K562 (cell line): Measurements from ENCODE around the gene ANKMY2. TPM values are rescaled to one million over a fixed set of nuclear protein-coding genes. Genes with fewer than 3 reads are reported as not detected.

Experiments
- ATAC-seq: fragments of 200-7000 bp; cut with Tn5 transposase; 3 replicates; pipeline ENCODE4 v1.9.1; 2020; ENCODE audit warnings: moderate library complexity
- BruUV-seq: library from RNA; stranded (reverse); fragments of 400-500 nt; replicated peaks from 2 replicates; lab custom pipeline; 2021; lab: Mats Ljungman, UMichigan
- CTCF ChIA-PET: fragments of 300-600 bp; formaldehyde crosslinking; extraction: SDS; loops from one replicate; lab custom pipeline; 2021; ENCODE audit warnings: low intra/inter-chr PET ratio; lab: Yijun Ruan, JAX
- POLR2A ChIA-PET: fragments of 300-600, 350-650 bp; sonication (Branson Sonifier 250); formaldehyde crosslinking; extraction: SDS; loops from one replicate; lab custom pipeline; 2021; ENCODE audit warnings: antibody characterized with exemption, inconsistent platforms; lab: Yijun Ruan, JAX
- DNase-seq, 4 experiments: peaks; one replicate each; pipeline versions ENCODE4 v3.0.0 to v3.0.0-alpha.2; 2011 to 2018; ENCODE audit warnings: low spot score in 3 of 4, mixed read lengths in 3 of 4; ENCODE audit errors: extremely low read depth in 1 of 4
- FAIRE-seq: peaks from 2 replicates; lab custom pipeline; 2011; peaks lifted over from hg19 to GRCh38; lab: Jason Lieb, UNC
- H2AFZ ChIP-seq: 2 replicates; pipeline ENCODE4 v1.6.0; 2011; ENCODE audit warnings: low read depth, low read length, control low read depth, inconsistent platforms
- H3K27ac ChIP-seq: fragments of 200-600 bp; 3 replicates; pipeline ENCODE4 v1.8.0; 2011; ENCODE audit warnings: low read depth, mild to moderate bottlenecking, control low read depth, inconsistent platforms, low read length, moderate library complexity, mixed read lengths; ENCODE audit errors: extremely low read depth
- H3K27me3 ChIP-seq, 2 experiments: fragments of 300-600 bp in 1 of 2; 2 replicates in 1 of 2; 3 replicates in 1 of 2; pipeline versions ENCODE4 v1.6.0 to v1.8.0; 2011; ENCODE audit warnings: inconsistent platforms in 2 of 2, low read length in 2 of 2, mild to moderate bottlenecking in 1 of 2, mixed read lengths in 1 of 2, moderate library complexity in 1 of 2; ENCODE audit not compliant: control insufficient read depth in 2 of 2, insufficient read depth in 2 of 2
- H3K36me3 ChIP-seq: fragments of 300-600 bp; 3 replicates; pipeline ENCODE4 v1.8.0; 2011; ENCODE audit warnings: mild to moderate bottlenecking, low read length, inconsistent platforms; ENCODE audit not compliant: control insufficient read depth, insufficient read depth
- H3K4me1 ChIP-seq, 2 experiments: fragments of 200-600 bp in 1 of 2; replicated peaks in 1 of 2; 2 replicates in 1 of 2; 3 replicates in 1 of 2; pipeline versions ENCODE4 v1.5.1 to v1.8.0; 2011; ENCODE audit warnings: inconsistent platforms in 2 of 2, low read length in 2 of 2, mild to moderate bottlenecking in 1 of 2, mixed read lengths in 1 of 2, moderate library complexity in 1 of 2; ENCODE audit not compliant: control insufficient read depth in 2 of 2, insufficient read depth in 2 of 2
- H3K4me2 ChIP-seq: 2 replicates; pipeline ENCODE4 v1.6.1; 2011; ENCODE audit warnings: low read length, control low read depth, inconsistent platforms, mixed read lengths; ENCODE audit not compliant: insufficient read depth
- H3K4me3 ChIP-seq: fragments of 200-600 bp; sonication (generic), shearing (Covaris generic); 2 replicates; pipeline ENCODE4 v1.5.1; 2016; ENCODE audit warnings: control low read depth, inconsistent platforms
- H3K79me2 ChIP-seq: fragments of 200-600 bp; 3 replicates; pipeline ENCODE4 v1.8.0; 2011; ENCODE audit warnings: low read length, inconsistent platforms; ENCODE audit not compliant: control insufficient read depth, insufficient read depth
- H3K9ac ChIP-seq, 2 experiments: 2 replicates each; pipeline versions ENCODE4 v1.6.0 to v1.6.1; 2011; ENCODE audit warnings: low read depth in 2 of 2, low read length in 2 of 2, control low read depth in 1 of 2, inconsistent platforms in 1 of 2, mild to moderate bottlenecking in 1 of 2, mixed read lengths in 1 of 2; ENCODE audit not compliant: insufficient read depth in 1 of 2
- H3K9me1 ChIP-seq: one replicate; pipeline ENCODE4 v1.6.0; 2011; ENCODE audit warnings: inconsistent platforms, mild to moderate bottlenecking, low read length, moderate library complexity; ENCODE audit not compliant: control insufficient read depth, insufficient read depth
- H3K9me3 ChIP-seq: replicated peaks from 2 replicates; pipeline ENCODE4 v1.5.1; 2011; ENCODE audit warnings: low read depth, low read length, inconsistent platforms; ENCODE audit not compliant: control insufficient read depth, insufficient read depth
- H4K20me1 ChIP-seq: replicated peaks from 2 replicates; pipeline ENCODE4 v1.6.1; 2011; ENCODE audit warnings: low read length, inconsistent platforms, mixed read lengths; ENCODE audit not compliant: control insufficient read depth, insufficient read depth
- BHLHE40 ChIP-seq: IDR thresholded peaks from 2 replicates; pipeline ENCODE4 v1.6.1; 2011; ENCODE audit warnings: low read length, improper control_type of control experiment
- DNMT1 ChIP-seq: fragments of 450-650 bp; IDR thresholded peaks from 2 replicates; pipeline ENCODE4 v1.6.1; 2016; ENCODE audit warnings: antibody characterized with exemption, mild to moderate bottlenecking
- LEF1 ChIP-seq: fragments of 450-650 bp; IDR thresholded peaks from 2 replicates; pipeline ENCODE4 v1.6.1; 2016; ENCODE audit warnings: mild to moderate bottlenecking
- MTA2 ChIP-seq: fragments of 450-650 bp; IDR thresholded peaks from 2 replicates; pipeline ENCODE4 v1.6.1; 2016; ENCODE audit warnings: low read depth
- NFIC ChIP-seq: fragments of 450-650 bp; IDR thresholded peaks from 2 replicates; pipeline ENCODE4 v1.6.1; 2017; ENCODE audit warnings: mild to moderate bottlenecking, inconsistent platforms
- NFIX ChIP-seq: fragments of 250-450 bp; sonication (Bioruptor Pico); IDR thresholded peaks from 2 replicates; pipeline ENCODE4 v1.4.0; 2020; ENCODE audit warnings: low read depth, mild to moderate bottlenecking, moderate library complexity
- NUFIP1 ChIP-seq: fragments of 450-650 bp; IDR thresholded peaks from 2 replicates; pipeline ENCODE4 v1.6.1; 2018; ENCODE audit not compliant: partially characterized antibody
- RERE ChIP-seq: sonication (generic); formaldehyde crosslinking; IDR thresholded peaks from 2 replicates; pipeline ENCODE4 v1.8.0; 2023; ENCODE audit warnings: missing genetic modification reagents, mild to moderate bottlenecking, borderline replicate concordance
- SOX6 ChIP-seq: fragments of 450-650 bp; IDR thresholded peaks from 2 replicates; pipeline ENCODE4 v1.6.1; 2014; ENCODE audit warnings: mild to moderate bottlenecking
- SRF ChIP-seq, 2 experiments: fragments of 250-450, 450-650 bp in 1 of 2; sonication (Bioruptor Pico) in 1 of 2; sonication (generic) in 1 of 2; formaldehyde crosslinking; IDR thresholded peaks; 2 replicates each; pipeline versions ENCODE4 v1.5.0 to v1.5.1; 2020 to 2022; ENCODE audit warnings: mild to moderate bottlenecking in 1 of 2, missing genetic modification reagents in 1 of 2
- TFAM ChIP-seq: fragments of 250-450 bp; sonication (Bioruptor Pico); conservative IDR thresholded peaks from 2 replicates; pipeline ENCODE4 v1.5.0; 2021; ENCODE audit warnings: mild to moderate bottlenecking, moderate library complexity
- ZNF609 ChIP-seq: sonication (generic); formaldehyde crosslinking; IDR thresholded peaks from 2 replicates; pipeline ENCODE4 v1.8.1; 2023; ENCODE audit warnings: missing genetic modification reagents, mild to moderate bottlenecking, borderline replicate concordance
- ZNF778 ChIP-seq: fragments of 450-650 bp; formaldehyde crosslinking; IDR thresholded peaks from 2 replicates; pipeline ENCODE4 v1.4.0; 2020; ENCODE audit warnings: mild to moderate bottlenecking, moderate library complexity
- WGBS: fragments of 100-300 bp; shearing (Covaris generic); methylation state at CpG from one replicate; pipeline ENCODE4 v1.1.6; 2016; ENCODE audit warnings: low coverage, mixed read lengths; ENCODE audit not compliant: insufficient coverage; ENCODE audit errors: missing lambda C conversion rate; 5-methylcytosine and 5-hydroxymethylcytosine counted together
- in situ Hi-C: fragments of 300-500 bp; cut with MboI; formaldehyde crosslinking; loops from 4 replicates; pipeline ENCODE4 v1.15.0; 2018; ENCODE audit warnings: inconsistent platforms, mixed read lengths
- intact Hi-C: fragments of 100-400 bp; cut with micrococcal nuclease; formaldehyde crosslinking; loops from 2 replicates; pipeline ENCODE4 v1.14.2; 2022
- polyA plus RNA-seq, 8 experiments: library from polyadenylated mRNA; depleted of rRNA in 4 of 8; stranded (reverse) in 5 of 8; unstranded in 3 of 8; fragments of >200 nt; fragmentation: Nextera tagmentation in 2 of 8; fragmentation: Illumina TruSeq in 1 of 8; extraction: Ambion mirVana in 2 of 8; extraction: Trizol in 1 of 8; gene quantifications; 2 replicates each; pipeline versions ENCODE4 v1.2.1 to v1.2.3, GENCODE V29; 2011 to 2014; ENCODE audit warnings: inconsistent platforms in 1 of 8, missing spikeins in 1 of 8
- total RNA-seq, 7 experiments: library from RNA; depleted of rRNA in 6 of 7; stranded (reverse); fragments of >200 nt in 6 of 7; fragmentation: Illumina TruSeq in 2 of 7; extraction: Trizol in 2 of 7; gene quantifications; 2 replicates each; pipeline versions ENCODE4 v1.2.1 to v1.2.3, GENCODE V29; 2011 to 2021; ENCODE audit warnings: low replicate concordance in 1 of 7

The ANKMY2 gene
- total and polyA plus RNA-seq, 9 of the 15 experiments (the other 6 are each of a cell fraction or from before 2014, with no cell fraction given) = 38.9 to 71.5 (median 48.8) TPM

GRCh38 chr7:16592395-16592794, 53.2 kb downstream of the ANKMY2 start (continued):
- no peak for TF ChIP-seq NUFIP1
- TF ChIP-seq RERE (CRISPR knock-in tag) = no peak

- intact Hi-C loops (no loop called here), in situ Hi-C loops (no loop called here)
- H3K4me2 ChIP-seq = no peak overlapping the region
- POLR2A ChIA-PET = no interaction called here
- no peaks in the 10 kb centered on the region for H3K9me3 ChIP-seq
- H3K79me2 ChIP-seq = no peaks in the 10 kb centered on the region
- peaks cover 3 to 6% of the 10 kb centered on the region in 2 experiments; a peak in 2 of 5 replicates for H3K4me1 ChIP-seq
- no peak overlapping the region for H3K4me3 ChIP-seq
- no peak for FAIRE-seq
- H3K9me1 ChIP-seq = no peaks in the 10 kb centered on the region
- H3K27me3 ChIP-seq = no peaks in the 10 kb centered on the region
- no peaks in the 10 kb centered on the region for H4K20me1 ChIP-seq
- no peak for ATAC-seq
- CTCF ChIA-PET = no interaction called here
- no peaks in the 10 kb centered on the region for H3K36me3 ChIP-seq
- H3K9ac ChIP-seq = no peak overlapping the region
- WGBS = 0% methylated on average over 1 of the region's 1 CpG
- H3K27ac ChIP-seq = no peak overlapping the region
- H2AFZ ChIP-seq = no peak overlapping the region
- BruUV-seq = no TSS peak
- DNase-seq = no peak
- no peak for TF ChIP-seq ZNF778
- peak; percentile 23; the same call in 1 of the 2 replicates for TF ChIP-seq SOX6
- peak; percentile 74 for TF ChIP-seq BHLHE40
- TF ChIP-seq TFAM = no peak
- TF ChIP-seq LEF1 = no peak
- no peak for TF ChIP-seq SRF (CRISPR knock-in tag; IDR thresholded peaks at IDR 0.05)
- TF ChIP-seq NFIX = peak; percentile 57; the same call in 1 of the 2 replicates
- no peak for TF ChIP-seq ZNF609 (CRISPR knock-in tag)
- no peak for TF ChIP-seq DNMT1
- TF ChIP-seq NFIC = peak; percentile 81
- TF ChIP-seq MTA2 = no peak
These were observed 55.1 kb downstream of the ANKMY2 start for GRCh38 chr7:16590424-16590823.
